Measurements from ENCODE around the gene SNX25. TPM values are rescaled to one million over a fixed set of nuclear protein-coding genes. Genes with fewer than 3 reads are reported as not detected.
"Not testable (repeated sequence)": the region's sequence is repeated elsewhere in the genome, so short reads cannot be mapped to it uniquely, and the experiment has no call there.

SNX25 gene
- total RNA-seq, 6 experiments from 2014 or later: 8.0 to 13.0 (median 10.5) TPM

DNA sequence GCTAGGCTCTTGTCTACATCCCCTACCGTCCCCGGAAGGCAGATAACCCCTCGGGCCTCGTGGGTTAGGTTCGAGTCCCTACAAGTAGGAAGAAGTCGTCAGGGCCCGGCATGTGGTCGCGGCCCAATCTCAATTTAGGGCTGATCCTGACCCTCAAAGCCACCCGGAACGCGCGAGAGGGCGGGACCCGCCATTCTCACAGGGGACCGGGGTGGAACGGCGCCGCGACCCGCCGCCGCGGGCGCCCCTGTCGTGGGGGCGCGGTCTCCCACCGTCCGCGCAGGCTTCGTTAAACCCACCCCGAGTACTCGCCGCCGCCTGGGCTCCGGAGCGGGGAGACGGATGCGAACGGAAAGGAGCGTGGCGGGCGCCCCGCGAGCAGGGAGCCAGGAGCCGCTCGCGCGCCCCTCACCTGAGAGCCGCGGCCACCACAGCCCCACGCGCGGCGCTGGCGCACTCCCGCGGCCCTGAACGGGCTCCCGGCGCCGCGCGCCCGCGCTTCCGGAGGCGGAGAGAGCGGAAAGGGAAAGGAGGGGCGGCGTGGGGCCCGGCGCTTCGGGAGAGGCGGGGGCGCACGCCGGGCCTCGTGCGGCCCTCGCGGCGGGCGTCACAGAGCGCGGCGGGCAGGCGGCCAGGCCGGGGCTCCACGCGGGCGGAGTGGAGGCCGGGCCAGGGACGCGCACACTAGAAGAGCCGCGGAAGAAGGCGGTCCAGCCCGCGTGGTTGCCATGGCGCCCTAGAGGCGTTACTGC is 5.7 kb upstream of the SNX25 start, which contains the start of gene CFAP97:
CFAP97 (minus strand) TSS at position 515 of the 752 bp plus-strand sequence. CDS start 12,804 bp downstream, outside the sequence.
- peak; percentile 81 to 92 (median 86) for ATAC-seq
- Histone ChIP-seq H3K9me3 (no peaks in the 10 kb centered on the region), H3K27ac (peak within 1 kb of the TSS; percentile 95 to 98 (median 96)), H3K4me3 (peak within 1 kb of the TSS; percentile 75 to 93 (median 76)), H3K27me3 (no peaks in the 10 kb centered on the region), H3K36me3 (no peaks in the 10 kb centered on the region), H3K4me1 (peaks cover 0 to 34% (median 12%) of the 10 kb centered on the region in 4 donors)
- WGBS (ENCODE audit: insufficient coverage, low coverage, low lambda C conversion rate, missing lambda C conversion rate): 0% methylated on average over 13 of the region's 103 CpGs
- DNase-seq: peak; percentile 95 to 97 (median 95)
- intact Hi-C loops (cut with DNase I): loop anchor here in 1 of 2 donors (10.0 kb wide), 1 partner anchor 191 kb away; the partner anchor contains the start of genes ANKRD37 and LRP2BP
- TF ChIP-seq POLR2A (IDR thresholded peaks at IDR 0.05): peak; percentile 91
- TF ChIP-seq, protein P1, sequence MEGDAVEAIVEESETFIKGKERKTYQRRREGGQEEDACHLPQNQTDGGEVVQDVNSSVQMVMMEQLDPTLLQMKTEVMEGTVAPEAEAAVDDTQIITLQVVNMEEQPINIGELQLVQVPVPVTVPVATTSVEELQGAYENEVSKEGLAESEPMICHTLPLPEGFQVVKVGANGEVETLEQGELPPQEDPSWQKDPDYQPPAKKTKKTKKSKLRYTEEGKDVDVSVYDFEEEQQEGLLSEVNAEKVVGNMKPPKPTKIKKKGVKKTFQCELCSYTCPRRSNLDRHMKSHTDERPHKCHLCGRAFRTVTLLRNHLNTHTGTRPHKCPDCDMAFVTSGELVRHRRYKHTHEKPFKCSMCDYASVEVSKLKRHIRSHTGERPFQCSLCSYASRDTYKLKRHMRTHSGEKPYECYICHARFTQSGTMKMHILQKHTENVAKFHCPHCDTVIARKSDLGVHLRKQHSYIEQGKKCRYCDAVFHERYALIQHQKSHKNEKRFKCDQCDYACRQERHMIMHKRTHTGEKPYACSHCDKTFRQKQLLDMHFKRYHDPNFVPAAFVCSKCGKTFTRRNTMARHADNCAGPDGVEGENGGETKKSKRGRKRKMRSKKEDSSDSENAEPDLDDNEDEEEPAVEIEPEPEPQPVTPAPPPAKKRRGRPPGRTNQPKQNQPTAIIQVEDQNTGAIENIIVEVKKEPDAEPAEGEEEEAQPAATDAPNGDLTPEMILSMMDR (IDR thresholded peaks at IDR 0.05): no peak

DNA sequence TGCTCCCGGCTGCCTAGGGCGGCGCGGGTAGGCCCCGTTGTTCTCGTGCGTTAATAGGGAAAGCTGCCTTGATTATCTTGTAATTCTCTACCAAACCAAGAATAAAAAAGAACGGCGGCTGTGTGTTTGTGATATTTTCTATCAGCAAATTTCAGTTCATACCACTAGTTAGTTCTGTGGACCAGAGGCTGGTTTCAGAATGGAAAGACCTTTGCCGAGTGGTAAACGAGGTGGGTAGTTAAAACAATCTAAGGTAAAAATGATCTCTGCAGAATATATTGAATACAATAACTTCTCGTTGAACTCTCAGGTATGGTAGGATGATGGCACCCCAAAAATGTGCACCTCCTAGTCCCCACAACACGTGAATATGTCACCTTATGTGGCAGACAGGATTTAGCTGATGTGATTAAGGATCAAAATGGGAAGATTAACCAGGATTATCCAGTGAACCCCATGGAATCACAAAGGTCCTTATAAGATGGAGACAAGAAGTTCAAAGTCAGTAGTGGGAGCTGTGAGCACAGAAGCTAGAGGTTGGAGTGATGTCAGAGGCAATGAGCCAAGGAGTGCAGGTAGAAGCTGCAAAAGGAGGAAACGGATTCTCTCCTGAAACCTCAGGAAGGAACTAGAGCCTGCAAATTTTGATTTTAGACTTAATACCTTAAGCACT is 5.0 kb upstream of the SNX25 start:
- Histone ChIP-seq H3K27ac (peak overlapping the region; percentile 32 to 98 (median 95)), H3K4me3 (peak overlapping the region; percentile 75 to 93 (median 76)), H3K27me3 (no peaks in the 10 kb centered on the region), H3K9me3 (no peaks in the 10 kb centered on the region), H3K36me3 (no peaks in the 10 kb centered on the region), H3K4me1 (peaks cover 0 to 40% (median 15%) of the 10 kb centered on the region in 4 donors)
- intact Hi-C loops (cut with DNase I): loop anchor here in 1 of 2 donors (10.0 kb wide), 1 partner anchor 190 kb away; the partner anchor contains the start of genes ANKRD37 and LRP2BP
- ATAC-seq (no peak), DNase-seq (no peak)
- 11% methylated on average over 6 of the region's 14 CpGs for WGBS (ENCODE audit: insufficient coverage, low coverage, low lambda C conversion rate, missing lambda C conversion rate)
- TF ChIP-seq POLR2A (IDR thresholded peaks at IDR 0.05): no peak
- TF ChIP-seq, protein P1 (IDR thresholded peaks at IDR 0.05): no peak

DNA sequence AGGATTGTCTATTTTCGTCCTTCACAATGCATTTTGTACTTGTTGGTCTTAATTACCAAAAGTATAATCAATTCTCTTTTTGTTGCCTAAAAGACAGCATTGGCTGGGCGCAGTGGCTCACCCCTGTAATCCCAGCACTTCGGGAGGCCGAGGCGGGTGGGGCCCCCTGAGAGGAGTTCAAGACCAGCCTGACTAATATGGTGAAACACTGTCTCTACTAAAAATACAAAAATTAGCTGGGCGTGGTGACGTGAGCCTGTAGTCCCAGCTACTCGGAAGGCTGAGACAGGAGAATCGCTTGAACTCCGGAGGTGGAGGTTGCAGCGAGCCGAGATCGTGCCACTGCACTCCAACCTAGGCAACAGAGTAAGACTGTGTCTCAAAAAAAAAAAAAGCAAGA is 4.3 kb upstream of the SNX25 start:
- H3K9me3 ChIP-seq, H3K36me3 ChIP-seq, H3K4me3 ChIP-seq, DNase-seq, ATAC-seq, H3K27ac ChIP-seq, H3K27me3 ChIP-seq: not testable (repeated sequence)
- H3K4me1 ChIP-seq: peaks cover 0 to 40% (median 15%) of the 10 kb centered on the region in 4 donors
- 92% methylated on average over 12 of the region's 13 CpGs for WGBS (ENCODE audit: insufficient coverage, low coverage, low lambda C conversion rate, missing lambda C conversion rate)
- intact Hi-C loops (cut with DNase I): loop anchor here in 1 of 2 donors (10.0 kb wide), 1 partner anchor 190 kb away; the partner anchor contains the start of genes ANKRD37 and LRP2BP

DNA sequence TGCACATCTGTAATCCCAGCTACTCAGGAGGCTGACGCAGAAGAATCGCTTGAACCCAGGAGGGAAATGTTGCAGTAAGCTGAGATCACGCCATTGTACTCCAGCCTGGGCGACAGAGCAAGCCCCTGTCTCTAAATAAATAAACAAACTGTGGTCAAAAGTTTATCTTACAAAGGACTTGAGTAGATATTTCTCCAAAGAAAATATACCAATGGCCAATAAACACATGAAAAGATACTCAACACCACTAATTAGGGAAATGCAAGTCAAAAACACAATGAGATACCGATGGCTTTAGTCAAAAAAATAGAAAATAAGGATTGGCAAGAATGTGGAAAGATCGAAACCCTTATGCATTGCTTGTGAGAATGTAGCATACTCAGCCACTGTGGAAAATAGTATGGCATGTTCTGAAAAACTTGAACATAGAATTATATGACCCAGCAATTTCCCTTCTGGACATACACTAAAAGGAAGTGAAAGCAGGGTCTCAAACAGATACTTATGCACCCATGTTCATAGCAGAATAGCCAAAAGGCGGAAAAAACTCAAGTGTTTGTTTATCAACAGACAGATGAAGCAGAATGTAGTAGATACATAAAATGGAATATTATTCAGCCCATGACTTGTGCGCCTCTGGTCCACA is 3.6 kb upstream of the SNX25 start:
- intact Hi-C loops (cut with DNase I): loop anchor here in 1 of 2 donors (10.0 kb wide), 1 partner anchor 189 kb away; the partner anchor contains the start of genes ANKRD37 and LRP2BP
- H3K27me3 ChIP-seq: no peaks in the 10 kb centered on the region
- no peak overlapping the region for H3K4me3 ChIP-seq
- H3K36me3 ChIP-seq: no peaks in the 10 kb centered on the region
- no peaks in the 10 kb centered on the region for H3K9me3 ChIP-seq
- TF ChIP-seq, protein P1 (IDR thresholded peaks at IDR 0.05): no peak
- TF ChIP-seq POLR2A (IDR thresholded peaks at IDR 0.05): no peak
- H3K27ac ChIP-seq: no peak overlapping the region
- WGBS (ENCODE audit: insufficient coverage, low coverage, low lambda C conversion rate, missing lambda C conversion rate): 87% methylated on average over 8 of the region's 8 CpGs
- H3K4me1 ChIP-seq: peaks cover 0 to 41% (median 15%) of the 10 kb centered on the region in 4 donors
- ATAC-seq (no peak), DNase-seq (no peak)
